Testis (tissue), 5 donors: Measurements from ENCODE around the gene DMC1. TPM values are rescaled to one million over a fixed set of nuclear protein-coding genes. Genes with fewer than 3 reads are reported as not detected.
"Not testable (repeated sequence)": the region's sequence is repeated elsewhere in the genome, so short reads cannot be mapped to it uniquely, and the experiment has no call there.

Source experiments
- DNase-seq: peaks from one replicate; pipeline ENCODE4 v3.0.0-alpha.2; 2019
- H3K27ac ChIP-seq, 2 donors: fragments of 200-600 bp; sonication (generic); one replicate each; pipeline ENCODE4 v1.5.1; 2019
- H3K27me3 ChIP-seq: fragments of 200-600 bp; sonication (generic); one replicate; pipeline ENCODE4 v1.5.1; 2019
- H3K36me3 ChIP-seq: fragments of 200-600 bp; sonication (generic); one replicate; pipeline ENCODE4 v1.5.1; 2017; ENCODE audit warnings: low read depth; ENCODE audit errors: missing control alignments
- H3K4me1 ChIP-seq: fragments of 200-600 bp; sonication (generic); one replicate; pipeline ENCODE4 v1.5.1; 2019
- H3K4me3 ChIP-seq, 2 donors: fragments of 200-600 bp; sonication (generic); one replicate each; pipeline ENCODE4 v1.5.1; 2017 to 2019
- H3K9me3 ChIP-seq: fragments of 200-600 bp; sonication (generic); one replicate; pipeline ENCODE4 v1.5.1; 2017
- CTCF ChIP-seq, 3 experiments: fragments of 450-650 bp in 2 of 3; fragments of 200-600 bp in 1 of 3; sonication (generic) in 1 of 3; IDR thresholded peaks; one replicate each; pipeline ENCODE4 v1.5.1; 2016 to 2019; ENCODE audit warnings: antibody characterized with exemption in 3 of 3, mild to moderate bottlenecking in 2 of 3, moderate library complexity in 1 of 3
- POLR2A ChIP-seq: fragments of 450-650 bp; IDR thresholded peaks from one replicate; pipeline ENCODE4 v1.6.1; 2017; ENCODE audit warnings: antibody characterized with exemption, mild to moderate bottlenecking, moderate library complexity
- WGBS, 2 donors: methylation state at CpG; one replicate each; pipeline ENCODE4 v1.1.5; 2018; 5-methylcytosine and 5-hydroxymethylcytosine counted together
- intact Hi-C: fragments of 100-400 bp; cut with DNase I; formaldehyde crosslinking; loops from one replicate; pipeline ENCODE4 v1.15.1; 2023; ENCODE audit warnings: low total_unique reads
- long read RNA-seq, 2 donors: transcript quantifications; one replicate each; lab custom pipeline, GENCODE V29; 2026
- polyA plus RNA-seq: library from polyadenylated mRNA; stranded (reverse); fragments of 350-450 nt; fragmentation: Illumina TruSeq; extraction: RNeasy Lipid Tissue Mini Kit (QIAGEN cat#74804); gene quantifications from one replicate; pipeline ENCODE4 v1.2.3, GENCODE V29; 2014; ENCODE audit warnings: low read depth, low replicate concordance; ENCODE audit not compliant: insufficient read depth
- total RNA-seq, 2 donors: library from RNA; depleted of rRNA; stranded (reverse); fragments of >200 nt; gene quantifications; one replicate each; pipeline ENCODE4 v1.2.3, GENCODE V29; 2016

Gene DMC1, protein sequence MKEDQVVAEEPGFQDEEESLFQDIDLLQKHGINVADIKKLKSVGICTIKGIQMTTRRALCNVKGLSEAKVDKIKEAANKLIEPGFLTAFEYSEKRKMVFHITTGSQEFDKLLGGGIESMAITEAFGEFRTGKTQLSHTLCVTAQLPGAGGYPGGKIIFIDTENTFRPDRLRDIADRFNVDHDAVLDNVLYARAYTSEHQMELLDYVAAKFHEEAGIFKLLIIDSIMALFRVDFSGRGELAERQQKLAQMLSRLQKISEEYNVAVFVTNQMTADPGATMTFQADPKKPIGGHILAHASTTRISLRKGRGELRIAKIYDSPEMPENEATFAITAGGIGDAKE
- total RNA-seq = 10 to 100 TPM in 1 of 2 donors, 1 to 10 TPM in 1; 8.9 to 17.6 TPM
- polyA plus RNA-seq = 18.3 TPM
- long read RNA-seq, donor 1 = 0 reads
- long read RNA-seq, donor 2 = 0 reads

- H3K36me3 ChIP-seq = no peaks in the 10 kb centered on the region
- intact Hi-C loops = loop anchor here (10.0 kb wide), 1 partner anchor 515 kb away; the partner anchor contains the start of gene PICK1
- no peaks in the 10 kb centered on the region for H3K27me3 ChIP-seq
- no peaks in the 10 kb centered on the region for H3K9me3 ChIP-seq
- 4% methylated on average over 20 to 63 of the region's 64 CpGs for WGBS, 2 donors
- DNase-seq = peak; percentile 95
- H3K4me1 ChIP-seq = peaks cover 15% of the 10 kb centered on the region
- peak within 1 kb of the TSS; percentile 74 to 84 for H3K27ac ChIP-seq
- H3K4me3 ChIP-seq = peak within 1 kb of the TSS; percentile 61 to 70
- TF ChIP-seq CTCF (IDR thresholded peaks at IDR 0.05) = no peak
- TF ChIP-seq POLR2A = no peak
Measured at GRCh38 chr22:38569972-38570778, at the start of gene DMC1. Gene DMC1, minus strand, starts transcription at chr22:38570183. Its CDS starts 1,927 bp downstream, at chr22:38568256.

- no peak overlapping the region for H3K27ac ChIP-seq
- intact Hi-C loops = no loop called here
- TF ChIP-seq CTCF (IDR thresholded peaks at IDR 0.05) (no peak), POLR2A (no peak)
- WGBS, 2 donors = 95 to 98% methylated on average over 2 of the region's 2 CpGs
- DNase-seq = no peak
- H3K27me3 ChIP-seq = no peaks in the 10 kb centered on the region
- no peaks in the 10 kb centered on the region for H3K36me3 ChIP-seq
- no peak overlapping the region for H3K4me3 ChIP-seq
- H3K4me1 ChIP-seq = no peaks in the 10 kb centered on the region
- no peaks in the 10 kb centered on the region for H3K9me3 ChIP-seq
Measured at GRCh38 chr22:38618682-38619081, 48.7 kb upstream of the DMC1 start.

- no peak overlapping the region for H3K27ac ChIP-seq
- DNase-seq = no peak
- no peaks in the 10 kb centered on the region for H3K4me1 ChIP-seq
- TF ChIP-seq CTCF (IDR thresholded peaks at IDR 0.05) (no peak), POLR2A (no peak)
- intact Hi-C loops = no loop called here
- H3K27me3 ChIP-seq = no peaks in the 10 kb centered on the region
- H3K9me3 ChIP-seq = no peaks in the 10 kb centered on the region
- no peaks in the 10 kb centered on the region for H3K36me3 ChIP-seq
- 100% methylated on average over 1 of the region's 1 CpG for WGBS, 2 donors
- no peak overlapping the region for H3K4me3 ChIP-seq
Measured at GRCh38 chr22:38618258-38618657, 48.3 kb upstream of the DMC1 start.

- H3K4me1 ChIP-seq, H3K27me3 ChIP-seq, H3K9me3 ChIP-seq, intact Hi-C loops, H3K4me3 ChIP-seq, DNase-seq, H3K36me3 ChIP-seq, H3K27ac ChIP-seq: not testable (repeated sequence)
- 87 to 92% methylated on average over 9 of the region's 9 CpGs for WGBS, 2 donors
Measured at GRCh38 chr22:38615064-38615405, 45.1 kb upstream of the DMC1 start.

GRCh38 chr22:38614332-38615063 lies 44.5 kb upstream of the DMC1 start:
- WGBS, 2 donors = 73 to 79% methylated on average over 4 of the region's 4 CpGs
- no peaks in the 10 kb centered on the region for H3K4me1 ChIP-seq
- DNase-seq = no peak
- H3K36me3 ChIP-seq = no peaks in the 10 kb centered on the region
- no peak overlapping the region for H3K4me3 ChIP-seq
- no peaks in the 10 kb centered on the region for H3K27me3 ChIP-seq
- H3K27ac ChIP-seq = no peak overlapping the region
- no peaks in the 10 kb centered on the region for H3K9me3 ChIP-seq
- intact Hi-C loops = no loop called here
- TF ChIP-seq POLR2A = no peak
- TF ChIP-seq CTCF (IDR thresholded peaks at IDR 0.05) = no peak
